Neural cell (in vitro differentiated cells): Measurements from ENCODE around the gene PRKAG2. TPM values are rescaled to one million over a fixed set of nuclear protein-coding genes. Genes with fewer than 3 reads are reported as not detected.

ENCODE experiments used
- H2AFZ ChIP-seq: fragments of 200-600, 300-800 bp; sonication (generic), shearing (Covaris generic); 2 replicates; pipeline ENCODE4 v1.6.0; 2014; ENCODE audit warnings: low read depth, mild to moderate bottlenecking, antibody characterized with exemption, low read length, moderate library complexity
- H3F3A ChIP-seq: fragments of 200-600 bp; shearing (Covaris generic); 2 replicates; pipeline ENCODE4 v1.6.1; 2016; ENCODE audit warnings: mild to moderate bottlenecking, moderate library complexity, mixed read lengths, antibody characterized with exemption, low read length; ENCODE audit not compliant: insufficient read depth, poor library complexity, severe bottlenecking
- H3K27ac ChIP-seq: fragments of 200-600, 300-800 bp; sonication (generic), shearing (Covaris generic); 2 replicates; pipeline ENCODE4 v1.5.1; 2014; ENCODE audit warnings: mild to moderate bottlenecking, low read length, moderate library complexity
- H3K27me3 ChIP-seq: fragments of 300-800, 200-600 bp; sonication (generic), shearing (Covaris generic); 2 replicates; pipeline ENCODE4 v1.6.0; 2014; ENCODE audit warnings: mild to moderate bottlenecking, low read depth, low read length, moderate library complexity; ENCODE audit not compliant: insufficient read depth
- H3K36me3 ChIP-seq: fragments of 300-800, 200-600 bp; sonication (generic), shearing (Covaris generic); 2 replicates; pipeline ENCODE4 v1.5.1; 2014; ENCODE audit warnings: mild to moderate bottlenecking, antibody characterized with exemption, low read length, moderate library complexity; ENCODE audit not compliant: insufficient read depth
- H3K4me2 ChIP-seq: fragments of 300-800, 200-600 bp; sonication (generic), shearing (Covaris generic); 2 replicates; pipeline ENCODE4 v1.6.0; 2014; ENCODE audit warnings: mild to moderate bottlenecking, low read length
- H3K4me3 ChIP-seq: fragments of 300-800, 200-600 bp; sonication (generic), shearing (Covaris generic); 2 replicates; pipeline ENCODE4 v1.5.1; 2014; ENCODE audit warnings: mild to moderate bottlenecking, low read length, moderate library complexity
- H3K79me2 ChIP-seq: fragments of 200-600 bp; shearing (Covaris generic); replicated peaks from 2 replicates; pipeline ENCODE4 v1.6.0; 2014; ENCODE audit warnings: mild to moderate bottlenecking, low read length, moderate library complexity; ENCODE audit not compliant: insufficient read depth
- H3K9ac ChIP-seq: fragments of 300-800, 200-600 bp; sonication (generic), shearing (Covaris generic); 2 replicates; pipeline ENCODE4 v1.6.1; 2016; ENCODE audit warnings: mild to moderate bottlenecking, low read length, mixed read lengths
- H3K9me2 ChIP-seq: fragments of 200-600 bp; shearing (Covaris generic); 2 replicates; pipeline ENCODE4 v1.6.1; 2016; ENCODE audit warnings: mild to moderate bottlenecking, low read length, mixed read lengths; ENCODE audit not compliant: insufficient read depth
- H3K9me3 ChIP-seq: fragments of 200-600, 300-800 bp; sonication (generic), shearing (Covaris generic); 2 replicates; pipeline ENCODE4 v1.6.1; 2016; ENCODE audit warnings: mild to moderate bottlenecking, mixed run types, low read length, moderate library complexity, mixed read lengths
- H4K20me1 ChIP-seq: fragments of 200-600 bp; shearing (Covaris generic); 2 replicates; pipeline ENCODE4 v1.6.1; 2016; ENCODE audit warnings: mild to moderate bottlenecking, mixed run types; ENCODE audit not compliant: insufficient read depth
- EP300 ChIP-seq: fragments of 450-650 bp; conservative IDR thresholded peaks from 2 replicates; pipeline ENCODE4 v1.6.1; 2014; ENCODE audit warnings: antibody characterized with exemption, mild to moderate bottlenecking, moderate library complexity; ENCODE audit not compliant: poor library complexity, severe bottlenecking
- EZH2 ChIP-seq: fragments of 200-600, 300-800 bp; shearing (Covaris generic), sonication (generic); IDR thresholded peaks from 2 replicates; pipeline ENCODE4 v1.6.1; 2014; ENCODE audit warnings: antibody characterized with exemption, low read length, borderline replicate concordance, mild to moderate bottlenecking; ENCODE audit not compliant: insufficient read depth, poor library complexity, severe bottlenecking
- MXI1 ChIP-seq: fragments of 450-650 bp; conservative IDR thresholded peaks from 2 replicates; pipeline ENCODE4 v1.6.1; 2014; ENCODE audit warnings: antibody characterized with exemption, mild to moderate bottlenecking; ENCODE audit not compliant: poor library complexity, severe bottlenecking
- POLR2AphosphoS5 ChIP-seq: IDR thresholded peaks from 2 replicates; pipeline ENCODE4 v1.6.1; 2012
- RAD21 ChIP-seq: fragments of 450-650 bp; conservative IDR thresholded peaks from 2 replicates; pipeline ENCODE4 v1.6.1; 2014; ENCODE audit warnings: antibody characterized with exemption, mild to moderate bottlenecking, moderate library complexity
- SMC3 ChIP-seq: fragments of 450-650 bp; conservative IDR thresholded peaks from 2 replicates; pipeline ENCODE4 v1.6.1; 2014; ENCODE audit warnings: antibody characterized with exemption, mild to moderate bottlenecking, moderate library complexity; ENCODE audit not compliant: poor library complexity
- TAF1 ChIP-seq: IDR thresholded peaks from 2 replicates; pipeline ENCODE4 v1.6.1; 2012; ENCODE audit warnings: low read depth
- polyA plus RNA-seq: library from polyadenylated mRNA; depleted of rRNA; stranded (reverse); fragments of >200 nt; gene quantifications from 2 replicates; pipeline ENCODE4 v1.2.3, GENCODE V29; 2014
- TF ChIP-seq, protein P1 (sequence below): IDR thresholded peaks from 2 replicates; pipeline ENCODE4 v1.6.1; 2012; ENCODE audit warnings: borderline replicate concordance
- TF ChIP-seq, protein P2 (sequence below): fragments of 450-650 bp; IDR thresholded peaks from 2 replicates; pipeline ENCODE4 v1.5.1; 2014; ENCODE audit warnings: antibody characterized with exemption, mild to moderate bottlenecking, moderate library complexity; ENCODE audit not compliant: poor library complexity, severe bottlenecking

PRKAG2 gene
- polyA plus RNA-seq, 1 donor from 2014 or later, result 22.9 TPM

DNA sequence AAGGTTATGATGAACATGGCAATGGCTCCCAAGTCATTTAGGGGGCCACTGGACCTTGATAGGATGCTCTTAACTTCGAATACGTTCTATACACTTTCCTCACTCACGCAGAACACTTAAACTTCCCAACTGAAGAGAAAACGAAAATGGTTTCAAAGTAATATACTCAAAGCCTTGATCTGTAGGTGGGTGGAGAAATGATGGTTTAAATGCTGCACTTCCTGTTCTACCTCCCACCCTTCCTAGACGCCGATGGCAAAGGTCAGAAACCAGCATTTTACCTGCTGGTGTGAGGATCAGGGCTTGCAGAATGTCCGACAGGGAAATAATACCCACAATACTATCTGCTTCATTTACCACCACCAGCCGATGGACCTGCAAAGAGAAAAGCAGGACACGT, 316.7 kb downstream of the PRKAG2 start:
- Histone ChIP-seq H3F3A (no peaks in the 10 kb centered on the region), H3K27me3 (no peaks in the 10 kb centered on the region), H4K20me1 (no peaks in the 10 kb centered on the region), H3K4me2 (no peak overlapping the region), H3K27ac (no peak overlapping the region), H3K9me2 (no peaks in the 10 kb centered on the region), H3K79me2 (no peaks in the 10 kb centered on the region), H2AFZ (no peak overlapping the region), H3K4me3 (no peak overlapping the region), H3K9ac (no peak overlapping the region), H3K36me3 (peaks cover 8% of the 10 kb centered on the region), H3K9me3 (no peaks in the 10 kb centered on the region)
- TF ChIP-seq RAD21 (no peak), SMC3 (no peak), EZH2 (no peak), MXI1 (no peak), TAF1 (no peak), POLR2AphosphoS5 (no peak), EP300 (no peak)
- TF ChIP-seq, protein P1, sequence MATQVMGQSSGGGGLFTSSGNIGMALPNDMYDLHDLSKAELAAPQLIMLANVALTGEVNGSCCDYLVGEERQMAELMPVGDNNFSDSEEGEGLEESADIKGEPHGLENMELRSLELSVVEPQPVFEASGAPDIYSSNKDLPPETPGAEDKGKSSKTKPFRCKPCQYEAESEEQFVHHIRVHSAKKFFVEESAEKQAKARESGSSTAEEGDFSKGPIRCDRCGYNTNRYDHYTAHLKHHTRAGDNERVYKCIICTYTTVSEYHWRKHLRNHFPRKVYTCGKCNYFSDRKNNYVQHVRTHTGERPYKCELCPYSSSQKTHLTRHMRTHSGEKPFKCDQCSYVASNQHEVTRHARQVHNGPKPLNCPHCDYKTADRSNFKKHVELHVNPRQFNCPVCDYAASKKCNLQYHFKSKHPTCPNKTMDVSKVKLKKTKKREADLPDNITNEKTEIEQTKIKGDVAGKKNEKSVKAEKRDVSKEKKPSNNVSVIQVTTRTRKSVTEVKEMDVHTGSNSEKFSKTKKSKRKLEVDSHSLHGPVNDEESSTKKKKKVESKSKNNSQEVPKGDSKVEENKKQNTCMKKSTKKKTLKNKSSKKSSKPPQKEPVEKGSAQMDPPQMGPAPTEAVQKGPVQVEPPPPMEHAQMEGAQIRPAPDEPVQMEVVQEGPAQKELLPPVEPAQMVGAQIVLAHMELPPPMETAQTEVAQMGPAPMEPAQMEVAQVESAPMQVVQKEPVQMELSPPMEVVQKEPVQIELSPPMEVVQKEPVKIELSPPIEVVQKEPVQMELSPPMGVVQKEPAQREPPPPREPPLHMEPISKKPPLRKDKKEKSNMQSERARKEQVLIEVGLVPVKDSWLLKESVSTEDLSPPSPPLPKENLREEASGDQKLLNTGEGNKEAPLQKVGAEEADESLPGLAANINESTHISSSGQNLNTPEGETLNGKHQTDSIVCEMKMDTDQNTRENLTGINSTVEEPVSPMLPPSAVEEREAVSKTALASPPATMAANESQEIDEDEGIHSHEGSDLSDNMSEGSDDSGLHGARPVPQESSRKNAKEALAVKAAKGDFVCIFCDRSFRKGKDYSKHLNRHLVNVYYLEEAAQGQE, result no peak
- TF ChIP-seq, protein P2, sequence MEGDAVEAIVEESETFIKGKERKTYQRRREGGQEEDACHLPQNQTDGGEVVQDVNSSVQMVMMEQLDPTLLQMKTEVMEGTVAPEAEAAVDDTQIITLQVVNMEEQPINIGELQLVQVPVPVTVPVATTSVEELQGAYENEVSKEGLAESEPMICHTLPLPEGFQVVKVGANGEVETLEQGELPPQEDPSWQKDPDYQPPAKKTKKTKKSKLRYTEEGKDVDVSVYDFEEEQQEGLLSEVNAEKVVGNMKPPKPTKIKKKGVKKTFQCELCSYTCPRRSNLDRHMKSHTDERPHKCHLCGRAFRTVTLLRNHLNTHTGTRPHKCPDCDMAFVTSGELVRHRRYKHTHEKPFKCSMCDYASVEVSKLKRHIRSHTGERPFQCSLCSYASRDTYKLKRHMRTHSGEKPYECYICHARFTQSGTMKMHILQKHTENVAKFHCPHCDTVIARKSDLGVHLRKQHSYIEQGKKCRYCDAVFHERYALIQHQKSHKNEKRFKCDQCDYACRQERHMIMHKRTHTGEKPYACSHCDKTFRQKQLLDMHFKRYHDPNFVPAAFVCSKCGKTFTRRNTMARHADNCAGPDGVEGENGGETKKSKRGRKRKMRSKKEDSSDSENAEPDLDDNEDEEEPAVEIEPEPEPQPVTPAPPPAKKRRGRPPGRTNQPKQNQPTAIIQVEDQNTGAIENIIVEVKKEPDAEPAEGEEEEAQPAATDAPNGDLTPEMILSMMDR, result no peak

DNA sequence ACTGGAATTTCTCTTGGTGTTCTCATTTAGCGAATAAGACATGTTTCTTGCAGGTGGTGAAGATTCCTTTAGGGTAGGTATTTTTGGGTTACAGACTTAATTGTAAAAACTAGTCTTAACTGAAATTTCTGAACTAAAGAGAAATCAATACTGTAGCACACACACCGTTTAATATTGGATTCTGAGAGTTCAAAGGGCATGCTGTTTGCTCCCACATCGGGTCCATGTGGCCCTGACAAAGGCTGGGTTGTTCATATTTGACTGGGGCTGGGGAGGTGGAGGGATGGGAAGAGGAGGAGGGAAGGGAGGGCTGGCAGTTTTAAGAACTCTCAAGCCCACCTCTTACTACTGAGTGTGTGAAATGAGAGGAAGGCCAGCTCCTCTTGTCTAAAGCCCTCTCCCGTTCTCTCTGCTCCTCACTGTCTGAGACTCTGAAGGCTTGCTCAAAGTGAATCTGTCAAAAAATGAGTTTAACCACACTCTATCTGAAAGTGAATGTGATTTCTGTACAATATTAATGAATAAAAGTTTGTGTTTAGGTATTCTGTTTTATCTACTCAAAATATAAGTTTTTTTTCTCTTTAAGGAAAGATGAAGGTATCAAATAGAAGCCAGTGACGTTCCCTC, 317.2 kb downstream of the PRKAG2 start:
- Histone ChIP-seq H3K27ac (no peak overlapping the region), H3K4me2 (no peak overlapping the region), H3F3A (no peaks in the 10 kb centered on the region), H4K20me1 (no peaks in the 10 kb centered on the region), H3K9me3 (no peaks in the 10 kb centered on the region), H3K4me3 (no peak overlapping the region), H3K9ac (no peak overlapping the region), H3K79me2 (no peaks in the 10 kb centered on the region), H3K9me2 (no peaks in the 10 kb centered on the region), H2AFZ (no peak overlapping the region), H3K36me3 (peaks cover 8% of the 10 kb centered on the region), H3K27me3 (no peaks in the 10 kb centered on the region)
- TF ChIP-seq EP300 (no peak), TAF1 (no peak), POLR2AphosphoS5 (no peak), EZH2 (no peak), RAD21 (no peak), MXI1 (no peak), SMC3 (no peak)
- TF ChIP-seq, protein P2, result no peak
- TF ChIP-seq, protein P1, result no peak
